Keratinocyte (primary cell): ENCODE results near the gene MYO7B. TPM values are rescaled to one million over a fixed set of nuclear protein-coding genes. Genes with fewer than 3 reads are reported as not detected.

Experiments
- DNase-seq: peaks from one replicate; pipeline ENCODE4 v3.0.0-alpha.2; 2011; ENCODE audit warnings: low read depth, missing footprints, low spot score
- FAIRE-seq: peaks from 2 replicates; lab custom pipeline; 2011; peaks lifted over from hg19 to GRCh38; lab: Jason Lieb, UNC
- H2AFZ ChIP-seq: 2 replicates; pipeline ENCODE4 v1.6.0; 2012; ENCODE audit warnings: low read length, control low read depth, inconsistent platforms; ENCODE audit not compliant: control insufficient read depth
- H3K27ac ChIP-seq: 2 replicates; pipeline ENCODE4 v1.5.1; 2011; ENCODE audit warnings: low read length; ENCODE audit not compliant: control insufficient read depth, insufficient read depth
- H3K27me3 ChIP-seq: 3 replicates; pipeline ENCODE4 v1.6.0; 2011; ENCODE audit warnings: low read length; ENCODE audit not compliant: control insufficient read depth, insufficient read depth; ENCODE audit errors: extremely low read depth
- H3K36me3 ChIP-seq, 2 experiments: 2 replicates in 1 of 2; 3 replicates in 1 of 2; pipeline ENCODE4 v1.5.1; 2011; ENCODE audit warnings: low read length in 2 of 2, mild to moderate bottlenecking in 1 of 2; ENCODE audit not compliant: control insufficient read depth in 2 of 2, insufficient read depth in 2 of 2; ENCODE audit errors: extremely low read depth in 1 of 2
- H3K4me1 ChIP-seq: 3 replicates; pipeline ENCODE4 v1.5.1; 2011; ENCODE audit warnings: low read length; ENCODE audit not compliant: control insufficient read depth, insufficient read depth; ENCODE audit errors: extremely low read depth
- H3K4me2 ChIP-seq: 3 replicates; pipeline ENCODE4 v1.6.0; 2011; ENCODE audit warnings: low read depth, low read length; ENCODE audit not compliant: control insufficient read depth, insufficient read depth; ENCODE audit errors: extremely low read depth
- H3K4me3 ChIP-seq, 3 experiments: fragments of 200-600 bp in 1 of 3; sonication (generic) in 1 of 3; 2 replicates in 2 of 3; 3 replicates in 1 of 3; pipeline ENCODE4 v1.5.1; 2011 to 2016; ENCODE audit warnings: low read length in 3 of 3, mild to moderate bottlenecking in 3 of 3, control low read depth in 2 of 3, inconsistent platforms in 1 of 3, low read depth in 1 of 3, mixed read lengths in 1 of 3, mixed run types in 1 of 3, moderate library complexity in 1 of 3; ENCODE audit not compliant: control insufficient read depth in 2 of 3, insufficient read depth in 2 of 3; ENCODE audit errors: extremely low read depth in 1 of 3
- H3K79me2 ChIP-seq: 2 replicates; pipeline ENCODE4 v1.6.0; 2012; ENCODE audit warnings: low read length; ENCODE audit not compliant: control insufficient read depth, insufficient read depth
- H3K9ac ChIP-seq: 3 replicates; pipeline ENCODE4 v1.6.0; 2011; ENCODE audit warnings: low read length; ENCODE audit not compliant: control insufficient read depth, insufficient read depth; ENCODE audit errors: extremely low read depth
- H3K9me1 ChIP-seq: 3 replicates; pipeline ENCODE4 v1.6.0; 2011; ENCODE audit warnings: low read length; ENCODE audit not compliant: control insufficient read depth, insufficient read depth; ENCODE audit errors: extremely low read depth
- H3K9me3 ChIP-seq: 2 replicates; pipeline ENCODE4 v1.5.1; 2012; ENCODE audit warnings: low read depth, low read length; ENCODE audit not compliant: control insufficient read depth
- H4K20me1 ChIP-seq: 3 replicates; pipeline ENCODE4 v1.6.0; 2011; ENCODE audit warnings: low read length; ENCODE audit not compliant: control insufficient read depth, insufficient read depth; ENCODE audit errors: extremely low read depth
- EZH2 ChIP-seq: IDR thresholded peaks from one replicate; pipeline ENCODE4 v1.6.1; 2012; ENCODE audit warnings: inconsistent platforms, mild to moderate bottlenecking, low read length, moderate library complexity
- dilution Hi-C: fragments of 300-500 bp; cut with MboI; formaldehyde crosslinking; loops from one replicate; pipeline ENCODE4 v1.7.0; 2020; ENCODE audit warnings: low sequenced_read_pairs; ENCODE audit not compliant: extremely low pct_ligation_motif_present
- polyA plus RNA-seq, 5 experiments: library from polyadenylated mRNA; depleted of rRNA in 3 of 5; stranded (reverse) in 3 of 5; stranded (forward) in 1 of 5; unstranded in 1 of 5; fragments of >200 nt; gene quantifications; 1 replicate in 1 of 5; 2 replicates in 3 of 5; 3 replicates in 1 of 5; pipeline versions ENCODE4 v1.2.1 to v1.2.3, GENCODE V29; 2011 to 2012; ENCODE audit warnings: missing spikeins in 2 of 5, low read depth in 1 of 5, low replicate concordance in 1 of 5
- TF ChIP-seq, protein P1 (sequence below), 3 experiments: IDR thresholded peaks in 1 of 3; conservative IDR thresholded peaks in 1 of 3; optimal IDR thresholded peaks in 1 of 3; 2 replicates in 2 of 3; 3 replicates in 1 of 3; pipeline versions ENCODE3 to v1.5.1; 2011; ENCODE audit warnings: low read length in 3 of 3, mild to moderate bottlenecking in 3 of 3, moderate library complexity in 2 of 3, control low read depth in 1 of 3, inconsistent platforms in 1 of 3; ENCODE audit not compliant: insufficient read depth in 2 of 3; ENCODE audit errors: extremely low read depth in 1 of 3

MYO7B gene
- polyA plus RNA-seq, 1 donor (not counting 4 experiments of a cell fraction or from before 2014, with no cell fraction given) = not detected

DNA sequence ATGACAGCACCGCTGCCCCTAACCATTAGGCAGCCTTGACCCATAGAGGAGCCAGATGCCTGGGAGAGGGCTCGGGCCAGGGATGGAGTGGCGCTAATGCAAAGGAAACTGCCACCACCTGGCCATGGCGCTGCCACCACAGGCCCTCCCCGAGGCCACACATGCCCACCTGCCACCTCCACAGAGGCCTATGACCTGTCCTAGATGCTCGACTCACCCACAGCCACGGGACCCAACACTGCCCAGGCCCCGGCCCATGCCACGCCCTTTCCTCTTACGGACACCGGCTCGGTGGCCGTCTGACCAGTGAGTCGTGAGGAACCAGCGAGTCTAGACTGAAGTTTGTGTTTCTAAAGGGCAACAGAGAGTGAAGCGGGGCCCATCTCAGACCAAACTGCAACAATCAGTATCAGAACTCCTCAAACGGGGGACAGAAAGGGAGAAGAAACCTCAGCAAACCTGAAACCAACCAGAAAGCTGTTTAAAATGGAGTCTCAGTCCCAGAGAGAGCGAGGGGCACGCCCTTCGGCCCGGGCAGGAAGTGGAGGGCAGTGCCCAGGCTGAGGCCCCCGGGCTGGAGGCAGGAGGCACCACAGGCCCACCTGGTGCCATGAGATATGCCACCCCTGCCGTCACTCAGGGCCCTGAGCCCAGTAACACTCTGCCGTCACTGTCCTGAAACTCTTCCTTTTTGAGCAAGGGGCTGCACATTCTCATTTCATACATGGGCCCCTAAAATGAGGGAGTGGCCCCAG is 111.2 kb downstream of the MYO7B start:
- TF ChIP-seq EZH2 = no peak
- TF ChIP-seq, protein P1, sequence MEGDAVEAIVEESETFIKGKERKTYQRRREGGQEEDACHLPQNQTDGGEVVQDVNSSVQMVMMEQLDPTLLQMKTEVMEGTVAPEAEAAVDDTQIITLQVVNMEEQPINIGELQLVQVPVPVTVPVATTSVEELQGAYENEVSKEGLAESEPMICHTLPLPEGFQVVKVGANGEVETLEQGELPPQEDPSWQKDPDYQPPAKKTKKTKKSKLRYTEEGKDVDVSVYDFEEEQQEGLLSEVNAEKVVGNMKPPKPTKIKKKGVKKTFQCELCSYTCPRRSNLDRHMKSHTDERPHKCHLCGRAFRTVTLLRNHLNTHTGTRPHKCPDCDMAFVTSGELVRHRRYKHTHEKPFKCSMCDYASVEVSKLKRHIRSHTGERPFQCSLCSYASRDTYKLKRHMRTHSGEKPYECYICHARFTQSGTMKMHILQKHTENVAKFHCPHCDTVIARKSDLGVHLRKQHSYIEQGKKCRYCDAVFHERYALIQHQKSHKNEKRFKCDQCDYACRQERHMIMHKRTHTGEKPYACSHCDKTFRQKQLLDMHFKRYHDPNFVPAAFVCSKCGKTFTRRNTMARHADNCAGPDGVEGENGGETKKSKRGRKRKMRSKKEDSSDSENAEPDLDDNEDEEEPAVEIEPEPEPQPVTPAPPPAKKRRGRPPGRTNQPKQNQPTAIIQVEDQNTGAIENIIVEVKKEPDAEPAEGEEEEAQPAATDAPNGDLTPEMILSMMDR (optimal IDR thresholded peaks at IDR 0.05 in 1 of 3, IDR thresholded peaks at IDR 0.05 in 1 of 3, conservative IDR thresholded peaks at IDR 0.05 in 1 of 3; ENCODE audit: extremely low read depth in 1 of 3, insufficient read depth in 2 of 3, low read length in 3 of 3) = no peak

DNA sequence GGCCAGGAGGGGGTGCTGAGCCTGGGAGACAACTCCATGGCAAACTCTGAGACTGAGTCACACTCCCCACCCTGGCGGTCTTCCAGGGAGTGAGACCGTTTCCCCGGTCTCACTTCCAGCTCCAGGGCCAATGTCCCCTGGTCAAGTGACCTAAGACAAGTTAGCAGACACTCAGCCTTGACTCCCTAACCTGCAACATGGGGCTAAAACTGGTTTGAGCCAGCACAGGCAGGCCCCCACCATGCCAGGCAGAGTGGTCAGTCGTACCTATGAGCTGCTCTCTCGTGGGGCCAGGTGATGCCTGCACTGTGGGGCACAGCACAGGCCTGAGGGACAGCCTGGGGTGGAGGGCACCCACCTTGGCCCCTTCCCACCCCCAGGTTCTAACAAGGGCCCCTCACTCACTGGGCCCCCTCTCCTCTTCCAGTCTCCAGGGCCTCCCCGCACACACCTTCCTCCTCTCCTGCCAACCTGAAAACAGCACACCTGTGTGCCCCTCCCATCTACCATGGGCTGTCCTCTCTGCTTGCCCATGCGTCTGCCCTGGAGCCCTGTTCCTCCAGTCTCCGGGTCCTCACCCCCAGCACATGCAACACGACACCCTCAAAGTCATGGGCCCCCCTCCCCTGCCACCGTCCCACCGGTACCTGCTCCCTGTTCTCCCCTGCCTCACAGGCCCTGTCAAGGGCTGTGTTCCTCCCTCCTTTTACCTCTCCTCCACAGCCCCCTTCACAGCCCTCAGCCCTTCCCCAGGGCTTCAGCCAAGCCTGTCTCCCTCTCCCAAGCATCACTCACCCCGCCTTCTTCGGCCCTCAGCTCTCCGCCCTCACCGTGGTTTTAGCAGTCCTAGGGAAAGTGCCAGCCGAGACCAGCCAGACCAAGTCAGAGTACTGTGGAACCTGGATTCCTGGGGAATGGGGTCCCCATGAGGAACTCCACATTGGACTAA is 112.0 kb downstream of the MYO7B start:
- Histone ChIP-seq H3K9ac (no peak overlapping the region), H3K4me2 (no peak overlapping the region), H3K27me3 (no peaks in the 10 kb centered on the region), H3K4me1 (peaks cover 11% of the 10 kb centered on the region), H3K4me3 (no peak overlapping the region), H3K9me1 (no peaks in the 10 kb centered on the region), H3K79me2 (no peaks in the 10 kb centered on the region), H4K20me1 (no peaks in the 10 kb centered on the region), H3K27ac (no peak overlapping the region), H2AFZ (no peak overlapping the region), H3K9me3 (no peaks in the 10 kb centered on the region), H3K36me3 (no peaks in the 10 kb centered on the region)
- TF ChIP-seq, protein P1 (optimal IDR thresholded peaks at IDR 0.05 in 1 of 3, IDR thresholded peaks at IDR 0.05 in 1 of 3, conservative IDR thresholded peaks at IDR 0.05 in 1 of 3; ENCODE audit: extremely low read depth in 1 of 3, insufficient read depth in 2 of 3, low read length in 3 of 3) = no peak
- no peak for TF ChIP-seq EZH2
- dilution Hi-C loops = no loop called here
- no peak for FAIRE-seq
- no peak for DNase-seq

More for the DNA sequence above, 111.2 kb downstream of the MYO7B start:
- no peak overlapping the region for H3K4me3 ChIP-seq
- no peak overlapping the region for H3K4me2 ChIP-seq
- no peaks in the 10 kb centered on the region for H3K27me3 ChIP-seq
- H3K9me1 ChIP-seq = no peaks in the 10 kb centered on the region
- no peak overlapping the region for H3K9ac ChIP-seq
- FAIRE-seq (no peak), DNase-seq (no peak)
- dilution Hi-C loops = no loop called here
- H3K27ac ChIP-seq = no peak overlapping the region
- H2AFZ ChIP-seq = no peak overlapping the region
- H4K20me1 ChIP-seq = no peaks in the 10 kb centered on the region
- no peaks in the 10 kb centered on the region for H3K9me3 ChIP-seq
- H3K4me1 ChIP-seq = peaks cover 11% of the 10 kb centered on the region
- no peaks in the 10 kb centered on the region for H3K36me3 ChIP-seq
- no peaks in the 10 kb centered on the region for H3K79me2 ChIP-seq
